B cell (primary cell): Measurements from ENCODE around the gene HHAT. TPM values are rescaled to one million over a fixed set of nuclear protein-coding genes. Genes with fewer than 3 reads are reported as not detected.

Experiments
- ATAC-seq: fragments of 200-7000 bp; cut with Tn5 transposase; one replicate; pipeline ENCODE4 v1.10.0; 2021; ENCODE audit warnings: low read depth, mild to moderate bottlenecking, moderate number of reproducible peaks, moderate library complexity
- CTCF ChIA-PET: fragments of 350-600 bp; sonication (Branson Sonifier 250); formaldehyde crosslinking; loops from one replicate; lab custom pipeline; 2021; ENCODE audit warnings: antibody characterized with exemption, inconsistent platforms; lab: Charles Lee
- POLR2A ChIA-PET: fragments of 350-600 bp; sonication (Branson Sonifier 250); formaldehyde crosslinking; loops from one replicate; lab custom pipeline; 2021; ENCODE audit warnings: antibody characterized with exemption; lab: Charles Lee
- DNase-seq: peaks from one replicate; pipeline ENCODE4 v3.0.0; 2013
- H2AFZ ChIP-seq: 2 replicates; pipeline ENCODE4 v1.6.1; 2012; ENCODE audit warnings: mild to moderate bottlenecking, low read depth, low read length; ENCODE audit not compliant: insufficient read depth, poor library complexity, severe bottlenecking
- H3K27ac ChIP-seq, 2 donors: 1 replicate in 1 of 2; 2 replicates in 1 of 2; pipeline ENCODE4 v1.5.1; 2012 to 2013; ENCODE audit warnings: low read length in 2 of 2, mild to moderate bottlenecking in 2 of 2, moderate library complexity in 1 of 2
- H3K27me3 ChIP-seq, 4 experiments: fragments of 200-600 bp in 1 of 4; sonication (generic) in 1 of 4; replicated peaks in 1 of 4; 1 replicate in 2 of 4; 2 replicates in 2 of 4; pipeline versions ENCODE4 v1.6.1 to v1.7.0; 2013 to 2016; ENCODE audit warnings: low read length in 3 of 4, mild to moderate bottlenecking in 2 of 4, mixed read lengths in 1 of 4, moderate library complexity in 1 of 4; ENCODE audit not compliant: insufficient read depth in 4 of 4, control insufficient read depth in 3 of 4; ENCODE audit errors: control extremely low read depth in 1 of 4
- H3K36me3 ChIP-seq, 2 experiments: replicated peaks in 1 of 2; 1 replicate in 1 of 2; 2 replicates in 1 of 2; pipeline versions ENCODE4 v1.6.1 to v1.7.1; 2013; ENCODE audit warnings: low read length in 1 of 2; ENCODE audit not compliant: insufficient read depth in 2 of 2, control insufficient read depth in 1 of 2; ENCODE audit errors: control extremely low read depth in 1 of 2, extremely low read depth in 1 of 2
- H3K4me1 ChIP-seq, 2 donors: fragments of 200-600 bp in 1 of 2; sonication (generic) in 1 of 2; 1 replicate in 1 of 2; 2 replicates in 1 of 2; pipeline versions ENCODE4 v1.5.1 to v1.6.1; 2013 to 2017; ENCODE audit warnings: low read length in 2 of 2; ENCODE audit not compliant: control insufficient read depth in 2 of 2, insufficient read depth in 2 of 2
- H3K4me2 ChIP-seq: replicated peaks from 2 replicates; pipeline ENCODE3; 2012; ENCODE audit warnings: mild to moderate bottlenecking, low read depth, low read length; ENCODE audit not compliant: poor library complexity, severe bottlenecking
- H3K4me3 ChIP-seq, 5 experiments: fragments of 200-600 bp in 1 of 5; sonication (generic) in 1 of 5; 1 replicate in 3 of 5; 2 replicates in 2 of 5; pipeline versions ENCODE4 v1.5.1 to v1.7.0; 2011 to 2016; ENCODE audit warnings: low read length in 4 of 5, mild to moderate bottlenecking in 4 of 5, low read depth in 2 of 5, control low read depth in 1 of 5, moderate library complexity in 1 of 5; ENCODE audit not compliant: insufficient read depth in 1 of 5; ENCODE audit errors: control extremely low read depth in 1 of 5, extremely low read depth in 1 of 5
- H3K79me2 ChIP-seq: fragments of 200-600 bp; sonication (generic); one replicate; pipeline ENCODE4 v1.6.0; 2016; ENCODE audit warnings: low read length; ENCODE audit not compliant: control insufficient read depth, insufficient read depth
- H3K9ac ChIP-seq: fragments of 200-600 bp; sonication (generic); 2 replicates; pipeline ENCODE4 v1.6.1; 2017; ENCODE audit warnings: mild to moderate bottlenecking, low read length, moderate library complexity
- H3K9me3 ChIP-seq, 3 donors: one replicate each; pipeline versions ENCODE4 v1.6.1 to v1.7.1; 2013; ENCODE audit warnings: low read length in 2 of 3; ENCODE audit not compliant: control insufficient read depth in 2 of 3, insufficient read depth in 1 of 3; ENCODE audit errors: control extremely low read depth in 1 of 3
- H4K20me1 ChIP-seq: 2 replicates; pipeline ENCODE4 v1.6.0; 2012; ENCODE audit warnings: mild to moderate bottlenecking, low read length; ENCODE audit not compliant: insufficient read depth, control insufficient read depth, poor library complexity, severe bottlenecking
- H3K27ac Mint-ChIP-seq: one replicate; pipeline ENCODE4 v1.8.0; 2021; ENCODE audit warnings: mixed read lengths
- H3K27me3 Mint-ChIP-seq: one replicate; pipeline ENCODE4 v1.8.0; 2021; ENCODE audit warnings: mixed read lengths
- H3K4me1 Mint-ChIP-seq: one replicate; pipeline ENCODE4 v1.8.0; 2021; ENCODE audit warnings: mixed read lengths
- H3K4me3 Mint-ChIP-seq: one replicate; pipeline ENCODE4 v1.8.0; 2021; ENCODE audit warnings: mixed read lengths
- H3K9me3 Mint-ChIP-seq: one replicate; pipeline ENCODE4 v1.8.0; 2022; ENCODE audit warnings: mixed read lengths; ENCODE audit not compliant: insufficient read depth
- EZH2 ChIP-seq: IDR thresholded peaks from 2 replicates; pipeline ENCODE4 v1.6.1; 2012; ENCODE audit warnings: borderline replicate concordance, low read depth, mild to moderate bottlenecking, moderate library complexity, low read length; ENCODE audit not compliant: insufficient read depth, poor library complexity, severe bottlenecking
- WGBS: methylation state at CpG from one replicate; pipeline ENCODE4 v1.1.5; 2013; ENCODE audit warnings: missing lambda C conversion rate; ENCODE audit not compliant: insufficient coverage; 5-methylcytosine and 5-hydroxymethylcytosine counted together
- intact Hi-C: fragments of 100-400 bp; cut with micrococcal nuclease; formaldehyde crosslinking; loops from one replicate; pipeline ENCODE4 v1.10.0; 2022
- polyA plus RNA-seq: library from polyadenylated mRNA; depleted of rRNA; stranded (reverse); fragments of >200 nt; gene quantifications from 2 replicates; pipeline ENCODE4 v1.2.3, GENCODE V29; 2012
- total RNA-seq, 2 donors: library from RNA; stranded (reverse); fragments of 120-200 nt in 1 of 2; gene quantifications; 1 replicate in 1 of 2; 2 replicates in 1 of 2; pipeline versions ENCODE4 v1.2.3 to v1.2.4, GENCODE V29; 2013 to 2022
- TF ChIP-seq, protein P1 (sequence below): fragments of 200-600 bp; IDR thresholded peaks from one replicate; pipeline ENCODE4 v1.8.0; 2022; ENCODE audit warnings: antibody characterized with exemption, mild to moderate bottlenecking

Gene HHAT
- total and polyA plus RNA-seq, 2 donors (not counting 1 experiment from before 2014, with no cell fraction given) = 4.0 to 28.2 TPM

DNA sequence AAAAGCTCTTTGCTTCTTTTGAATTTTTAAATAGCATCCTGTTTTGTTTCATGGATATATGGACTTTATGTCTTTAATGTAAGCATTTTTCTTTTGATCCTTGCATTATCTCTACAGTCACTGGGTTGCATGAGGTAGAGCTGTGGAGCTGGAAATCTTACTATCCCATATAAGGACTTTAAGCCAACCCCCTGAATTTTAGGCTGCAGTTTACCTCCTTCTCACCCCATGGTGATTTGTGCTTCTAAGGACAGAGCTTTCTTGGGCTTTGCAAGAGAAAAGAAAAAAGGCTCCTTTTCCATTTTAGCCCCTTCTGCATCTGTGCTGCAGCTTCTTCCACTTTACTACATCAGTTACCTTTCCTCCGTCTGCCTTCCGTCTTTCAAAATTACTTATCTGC, 373.8 kb downstream of the HHAT start:
- Mint-ChIP-seq H3K27ac (no peak overlapping the region), H3K4me3 (no peak overlapping the region), H3K4me1 (no peaks in the 10 kb centered on the region), H3K27me3 (no peaks in the 10 kb centered on the region), H3K9me3 (no peaks in the 10 kb centered on the region)
- no CpG with 5 or more reads among the region's 2 CpGs for WGBS
- Histone ChIP-seq H3K4me2 (no peak overlapping the region), H3K4me1 (no peaks in the 10 kb centered on the region), H4K20me1 (no peaks in the 10 kb centered on the region), H3K79me2 (no peaks in the 10 kb centered on the region), H3K9ac (no peak overlapping the region), H3K27me3 (no peaks in the 10 kb centered on the region), H2AFZ (no peak overlapping the region), H3K36me3 (no peaks in the 10 kb centered on the region), H3K4me3 (no peak overlapping the region), H3K9me3 (no peaks in the 10 kb centered on the region), H3K27ac (no peak overlapping the region)
- DNase-seq = no peak
- intact Hi-C loops = no loop called here
- no peak for ATAC-seq
- TF ChIP-seq, protein P1, sequence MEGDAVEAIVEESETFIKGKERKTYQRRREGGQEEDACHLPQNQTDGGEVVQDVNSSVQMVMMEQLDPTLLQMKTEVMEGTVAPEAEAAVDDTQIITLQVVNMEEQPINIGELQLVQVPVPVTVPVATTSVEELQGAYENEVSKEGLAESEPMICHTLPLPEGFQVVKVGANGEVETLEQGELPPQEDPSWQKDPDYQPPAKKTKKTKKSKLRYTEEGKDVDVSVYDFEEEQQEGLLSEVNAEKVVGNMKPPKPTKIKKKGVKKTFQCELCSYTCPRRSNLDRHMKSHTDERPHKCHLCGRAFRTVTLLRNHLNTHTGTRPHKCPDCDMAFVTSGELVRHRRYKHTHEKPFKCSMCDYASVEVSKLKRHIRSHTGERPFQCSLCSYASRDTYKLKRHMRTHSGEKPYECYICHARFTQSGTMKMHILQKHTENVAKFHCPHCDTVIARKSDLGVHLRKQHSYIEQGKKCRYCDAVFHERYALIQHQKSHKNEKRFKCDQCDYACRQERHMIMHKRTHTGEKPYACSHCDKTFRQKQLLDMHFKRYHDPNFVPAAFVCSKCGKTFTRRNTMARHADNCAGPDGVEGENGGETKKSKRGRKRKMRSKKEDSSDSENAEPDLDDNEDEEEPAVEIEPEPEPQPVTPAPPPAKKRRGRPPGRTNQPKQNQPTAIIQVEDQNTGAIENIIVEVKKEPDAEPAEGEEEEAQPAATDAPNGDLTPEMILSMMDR = no peak
- TF ChIP-seq EZH2 = no peak
- CTCF ChIA-PET = no interaction called here
- POLR2A ChIA-PET = no interaction called here

DNA sequence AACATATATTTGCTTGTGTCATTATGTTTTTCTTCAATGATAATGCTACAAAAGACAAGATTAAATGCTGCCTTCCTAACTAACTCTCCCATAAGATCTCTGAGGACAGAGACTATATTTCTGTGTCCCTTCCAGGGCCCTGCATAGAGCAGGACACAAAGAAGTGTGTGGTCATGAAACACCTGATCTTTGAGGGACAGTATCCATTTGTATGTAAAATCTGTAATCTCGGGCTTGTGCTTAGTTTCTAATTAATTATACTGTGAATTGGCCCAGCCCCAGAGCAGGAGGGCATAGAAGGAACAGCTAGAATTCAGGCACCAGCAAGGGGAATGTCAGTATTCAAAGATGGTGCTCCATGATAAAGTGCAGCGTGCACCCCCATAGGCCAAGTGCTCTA, 374.9 kb downstream of the HHAT start:
- no peaks in the 10 kb centered on the region for H3K4me1 Mint-ChIP-seq
- no peaks in the 10 kb centered on the region for H4K20me1 ChIP-seq
- ChIA-PET POLR2A (no interaction called here), CTCF (no interaction called here)
- H2AFZ ChIP-seq = no peak overlapping the region
- H3K9me3 Mint-ChIP-seq = no peaks in the 10 kb centered on the region
- no peak overlapping the region for H3K9ac ChIP-seq
- H3K27me3 Mint-ChIP-seq = no peaks in the 10 kb centered on the region
- H3K9me3 ChIP-seq = no peaks in the 10 kb centered on the region
- H3K79me2 ChIP-seq = no peaks in the 10 kb centered on the region
- no peak overlapping the region for H3K4me2 ChIP-seq
- no peaks in the 10 kb centered on the region for H3K36me3 ChIP-seq
- no peaks in the 10 kb centered on the region for H3K4me1 ChIP-seq
- WGBS = 100% methylated on average over 2 of the region's 2 CpGs
- TF ChIP-seq, protein P1 = no peak
- TF ChIP-seq EZH2 = no peak
- H3K4me3 ChIP-seq = no peak overlapping the region
- intact Hi-C loops = no loop called here
- H3K27ac Mint-ChIP-seq = no peak overlapping the region
- H3K27me3 ChIP-seq = no peaks in the 10 kb centered on the region
- H3K4me3 Mint-ChIP-seq = no peak overlapping the region
- ATAC-seq (no peak), DNase-seq (no peak)
- H3K27ac ChIP-seq = no peak overlapping the region
